NB4 (cell line): ENCODE results near the gene STX16.
A peak's percentile ranks its signal among the peaks of the same experiment; 100 is the strongest.

Experiments
- DNase-seq: peaks from one replicate; pipeline ENCODE4 v3.0.0; 2010; ENCODE audit warnings: low read depth
- H3K4me3 ChIP-seq: one replicate; pipeline ENCODE4 v1.5.1; 2011; ENCODE audit warnings: mild to moderate bottlenecking, low read depth, low read length, moderate library complexity
- MYC ChIP-seq: IDR thresholded peaks from 2 replicates; pipeline ENCODE4 v1.6.1; 2011; ENCODE audit warnings: low read depth, low read length
- POLR2A ChIP-seq: IDR thresholded peaks from 2 replicates; pipeline ENCODE4 v1.6.1; 2011; ENCODE audit warnings: mild to moderate bottlenecking; ENCODE audit not compliant: insufficient read length; ENCODE audit errors: extremely low read depth
- TF ChIP-seq, protein P1 (sequence below): IDR thresholded peaks from 2 replicates; pipeline ENCODE4 v1.6.1; 2011; ENCODE audit warnings: low read depth, low read length
- TF ChIP-seq, protein P2 (sequence below): IDR thresholded peaks from one replicate; pipeline ENCODE4 v1.5.1; 2012; ENCODE audit warnings: low read depth, low read length

The STX16 gene

DNA sequence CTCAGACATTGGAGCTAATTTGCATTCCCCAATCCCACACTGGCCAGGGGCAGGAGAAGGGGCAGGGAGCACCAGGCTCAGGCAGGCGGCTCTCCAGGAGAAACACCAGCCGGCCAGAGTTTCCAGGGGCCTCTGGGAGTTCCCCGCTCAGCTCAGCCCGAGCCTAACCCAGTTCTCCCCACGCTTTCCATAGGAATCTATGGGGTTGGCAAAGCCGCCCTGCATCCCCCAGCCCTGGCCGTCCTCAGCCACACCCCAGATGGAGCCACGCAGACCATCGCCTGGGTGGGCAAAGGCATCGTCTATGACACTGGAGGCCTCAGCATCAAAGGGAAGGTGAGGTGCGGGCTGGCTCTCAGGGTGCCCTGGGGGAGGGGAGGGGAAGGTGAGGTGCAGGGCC, 49.7 kb downstream of the STX16 start:
- DNase-seq: no peak
- no peak overlapping the region for H3K4me3 ChIP-seq
- TF ChIP-seq, protein P1, sequence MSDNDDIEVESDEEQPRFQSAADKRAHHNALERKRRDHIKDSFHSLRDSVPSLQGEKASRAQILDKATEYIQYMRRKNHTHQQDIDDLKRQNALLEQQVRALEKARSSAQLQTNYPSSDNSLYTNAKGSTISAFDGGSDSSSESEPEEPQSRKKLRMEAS: no peak
- TF ChIP-seq MYC (no peak), POLR2A (no peak)
- TF ChIP-seq, protein P2, sequence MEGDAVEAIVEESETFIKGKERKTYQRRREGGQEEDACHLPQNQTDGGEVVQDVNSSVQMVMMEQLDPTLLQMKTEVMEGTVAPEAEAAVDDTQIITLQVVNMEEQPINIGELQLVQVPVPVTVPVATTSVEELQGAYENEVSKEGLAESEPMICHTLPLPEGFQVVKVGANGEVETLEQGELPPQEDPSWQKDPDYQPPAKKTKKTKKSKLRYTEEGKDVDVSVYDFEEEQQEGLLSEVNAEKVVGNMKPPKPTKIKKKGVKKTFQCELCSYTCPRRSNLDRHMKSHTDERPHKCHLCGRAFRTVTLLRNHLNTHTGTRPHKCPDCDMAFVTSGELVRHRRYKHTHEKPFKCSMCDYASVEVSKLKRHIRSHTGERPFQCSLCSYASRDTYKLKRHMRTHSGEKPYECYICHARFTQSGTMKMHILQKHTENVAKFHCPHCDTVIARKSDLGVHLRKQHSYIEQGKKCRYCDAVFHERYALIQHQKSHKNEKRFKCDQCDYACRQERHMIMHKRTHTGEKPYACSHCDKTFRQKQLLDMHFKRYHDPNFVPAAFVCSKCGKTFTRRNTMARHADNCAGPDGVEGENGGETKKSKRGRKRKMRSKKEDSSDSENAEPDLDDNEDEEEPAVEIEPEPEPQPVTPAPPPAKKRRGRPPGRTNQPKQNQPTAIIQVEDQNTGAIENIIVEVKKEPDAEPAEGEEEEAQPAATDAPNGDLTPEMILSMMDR: no peak

DNA sequence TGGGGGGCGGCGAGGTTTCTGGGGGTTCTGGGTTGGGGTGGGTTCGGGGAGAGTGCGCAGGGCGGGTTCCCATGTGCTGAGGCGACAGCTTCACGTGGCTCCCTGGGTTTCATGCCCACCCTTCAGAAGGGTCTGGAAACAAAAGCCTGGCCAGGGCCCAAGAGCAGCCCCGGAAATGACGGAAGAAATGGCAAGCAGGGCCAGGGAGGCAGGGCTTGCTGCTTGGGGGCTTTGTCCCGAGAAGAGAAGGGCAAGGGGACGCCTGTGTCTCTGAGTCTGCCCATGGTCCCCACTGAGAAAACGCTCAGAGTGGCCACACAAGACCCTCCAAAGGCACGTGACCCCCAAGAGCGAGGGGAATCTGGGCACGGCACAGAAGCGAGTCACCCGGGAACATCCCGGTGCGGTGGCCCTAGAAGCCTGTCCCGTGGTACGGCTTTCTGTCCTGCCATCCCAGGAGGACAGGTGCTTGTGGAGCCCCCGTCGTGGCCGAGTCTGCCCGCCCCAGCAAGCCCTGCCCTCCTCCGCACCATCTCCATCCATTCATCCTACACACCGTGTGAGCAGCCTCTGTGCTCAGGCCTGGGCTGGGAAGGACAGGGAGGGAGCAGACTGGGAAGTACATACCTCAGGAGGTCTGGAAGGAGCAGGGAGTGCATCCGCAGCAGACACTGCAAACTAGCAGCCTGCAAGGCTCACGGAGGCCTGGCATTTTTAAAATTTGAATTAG, 50.5 kb downstream of the STX16 start:
- no peak overlapping the region for H3K4me3 ChIP-seq
- DNase-seq: no peak
- no peak for TF ChIP-seq MYC
- TF ChIP-seq POLR2A: no peak
- TF ChIP-seq, protein P2: no peak
- TF ChIP-seq, protein P1: no peak

DNA sequence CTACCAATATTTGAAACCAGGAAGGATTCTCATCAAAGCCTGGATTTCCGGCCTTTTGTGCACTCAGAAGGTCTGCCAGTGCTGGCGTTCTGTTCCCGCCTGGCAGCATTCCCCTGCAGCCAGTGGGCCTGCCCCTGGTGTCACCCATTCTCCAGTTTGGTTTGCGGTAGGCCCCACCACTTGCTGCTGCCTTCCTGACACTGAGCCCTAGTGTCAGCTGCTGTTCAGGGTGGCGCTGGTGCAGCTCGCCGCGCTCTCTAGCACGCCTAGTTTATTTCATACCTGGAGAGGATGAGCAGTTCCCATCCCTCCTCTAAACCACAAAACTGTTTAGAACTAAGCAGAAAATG, 51.1 kb downstream of the STX16 start:
- TF ChIP-seq, protein P2: no peak
- TF ChIP-seq POLR2A: no peak
- TF ChIP-seq, protein P1: no peak
- no peak for TF ChIP-seq MYC
- H3K4me3 ChIP-seq: no peak overlapping the region
- no peak for DNase-seq

DNA sequence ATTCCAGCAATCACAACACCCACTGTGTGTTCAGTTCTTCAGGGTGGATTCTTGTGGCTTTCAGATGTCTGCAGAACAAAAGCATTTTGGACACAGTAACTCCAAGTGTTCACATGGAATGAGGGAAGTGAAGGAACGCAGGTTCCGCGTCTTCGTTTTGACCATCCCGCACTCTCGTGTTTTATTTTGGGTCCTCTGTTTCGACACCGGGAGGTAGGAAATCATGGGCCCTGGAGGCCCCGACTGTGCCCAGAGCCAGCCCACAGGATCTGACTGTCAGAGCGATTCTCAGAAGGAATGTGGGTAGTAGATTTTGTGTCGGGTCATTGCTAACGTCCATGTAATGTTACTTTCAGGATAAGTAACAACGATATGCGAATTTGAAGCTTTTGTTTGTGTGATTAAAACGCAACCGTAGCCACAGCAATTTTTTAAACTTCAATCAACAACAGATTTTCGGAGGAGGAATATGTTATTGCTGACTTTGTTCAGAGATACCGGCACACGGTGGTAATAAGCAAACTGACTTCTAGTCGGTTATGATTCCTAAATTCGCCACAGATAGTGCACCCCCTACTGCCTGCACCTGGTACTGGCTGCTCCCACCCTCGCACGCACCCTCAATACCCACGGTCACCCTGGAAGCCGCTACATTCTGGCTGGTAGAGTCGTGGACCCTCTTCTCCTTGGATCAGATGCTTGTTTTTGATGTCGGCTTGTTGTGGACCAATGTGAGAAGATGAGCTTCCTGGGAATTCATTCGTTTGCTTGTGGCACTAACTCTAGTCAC, 52.0 kb downstream of the STX16 start:
- H3K4me3 ChIP-seq: no peak overlapping the region
- DNase-seq: peak; percentile 31
- TF ChIP-seq, protein P2: peak; percentile 50
- no peak for TF ChIP-seq POLR2A

DNA sequence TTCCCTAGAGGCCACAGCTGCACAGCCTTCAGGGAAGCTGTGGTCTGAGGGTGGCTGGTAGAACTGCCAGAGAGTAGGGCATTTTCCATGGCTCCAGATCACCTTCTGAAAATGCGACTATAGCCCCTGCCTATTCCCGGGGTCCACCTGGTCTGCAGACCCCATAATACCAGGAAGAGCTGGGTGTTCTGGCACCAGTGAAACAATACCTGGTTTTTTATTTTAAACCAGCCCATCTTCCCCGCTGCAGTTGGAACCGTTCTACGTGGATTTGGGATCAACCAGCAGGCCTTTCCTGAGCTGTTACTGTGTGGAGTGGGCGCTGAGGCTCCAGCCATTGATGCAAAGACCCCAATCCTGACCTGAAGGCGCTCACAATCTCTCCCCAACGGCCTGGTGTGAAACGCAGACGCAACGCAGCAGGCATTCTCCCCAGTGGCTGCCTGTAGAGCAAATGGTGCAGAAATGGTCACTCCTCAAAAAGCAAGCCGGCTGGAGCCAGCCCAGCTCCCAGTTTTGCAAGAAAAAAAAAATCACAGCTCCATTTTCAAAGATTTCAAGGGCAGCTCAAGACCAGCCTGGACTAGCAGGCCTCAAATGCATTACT, 52.8 kb downstream of the STX16 start:
- DNase-seq: no peak
- no peak overlapping the region for H3K4me3 ChIP-seq
- TF ChIP-seq, protein P1: no peak
- no peak for TF ChIP-seq POLR2A
- TF ChIP-seq, protein P2: no peak
- no peak for TF ChIP-seq MYC
